ENCODE results near the gene SDCCAG8. TPM values are rescaled to one million over a fixed set of nuclear protein-coding genes. Genes with fewer than 3 reads are reported as not detected.

The SDCCAG8 gene
- total and polyA plus RNA-seq, 5 experiments from 2014 or later = 26.1 to 43.5 (median 32.1) TPM

GRCh38 chr1:243236604-243237252, 19.1 kb upstream of the SDCCAG8 start:
- Mint-ChIP-seq H3K27ac (peak overlapping the region in 2 of 10 donors; percentile 38 to 62), H3K9me3 (peaks cover 4 to 37% (median 13%) of the 10 kb centered on the region in 9 donors), H3K4me1 (peaks cover 3 to 10% (median 7%) of the 10 kb centered on the region in 4 donors), H3K27me3 (no peaks in the 10 kb centered on the region), H3K4me3 (no peak overlapping the region), H3K36me3 (peaks cover 34 to 65% (median 41%) of the 10 kb centered on the region in 3 donors)
- POLR2A ChIA-PET = no interaction called here
- ATAC-seq (no peak), DNase-seq (no peak)

GRCh38 chr1:243244432-243244841, 11.4 kb upstream of the SDCCAG8 start:
- POLR2A ChIA-PET = no interaction called here
- DNase-seq = no peak
- Mint-ChIP-seq H3K4me3 (no peak overlapping the region), H3K27me3 (no peaks in the 10 kb centered on the region), H3K4me1 (peaks cover 15 to 38% (median 25%) of the 10 kb centered on the region in 4 donors), H3K9me3 (peaks cover 0 to 6% (median 2%) of the 10 kb centered on the region in 9 donors), H3K27ac (peak overlapping the region in 1 of 10 donors; percentile 14), H3K36me3 (peaks cover 8 to 28% (median 25%) of the 10 kb centered on the region in 3 donors)
- ATAC-seq = no peak

GRCh38 chr1:243246916-243247315, 8.9 kb upstream of the SDCCAG8 start:
- H3K36me3 Mint-ChIP-seq = peaks cover 1 to 15% (median 10%) of the 10 kb centered on the region in 3 donors
- H3K27me3 Mint-ChIP-seq = no peaks in the 10 kb centered on the region
- POLR2A ChIA-PET = no interaction called here
- peak overlapping the region in 8 of 10 donors; percentile 11 to 81 (median 40) for H3K27ac Mint-ChIP-seq
- no peak overlapping the region for H3K4me3 Mint-ChIP-seq
- peaks cover 0 to under 1% (median 0%) of the 10 kb centered on the region in 9 donors for H3K9me3 Mint-ChIP-seq
- ATAC-seq = no peak
- peaks cover 17 to 48% (median 39%) of the 10 kb centered on the region in 4 donors for H3K4me1 Mint-ChIP-seq
- no peak for DNase-seq

GRCh38 chr1:243247901-243248300, 7.9 kb upstream of the SDCCAG8 start:
- no peak overlapping the region for H3K4me3 Mint-ChIP-seq
- H3K4me1 Mint-ChIP-seq = peaks cover 17 to 51% (median 42%) of the 10 kb centered on the region in 4 donors
- POLR2A ChIA-PET = interaction anchor here (0.6 kb wide), 1 partner anchor 58 kb away, joined by 5 read pairs; no protein-coding TSS in a partner anchor
- no peaks in the 10 kb centered on the region for H3K27me3 Mint-ChIP-seq
- H3K9me3 Mint-ChIP-seq = no peaks in the 10 kb centered on the region
- DNase-seq (no peak), ATAC-seq (no peak)
- peak overlapping the region in 5 of 10 donors; percentile 1 to 35 (median 29) for H3K27ac Mint-ChIP-seq
- peaks cover 0 to 10% (median 2%) of the 10 kb centered on the region in 3 donors for H3K36me3 Mint-ChIP-seq

- Mint-ChIP-seq H3K4me3 (no peak overlapping the region), H3K27me3 (no peaks in the 10 kb centered on the region), H3K9me3 (no peaks in the 10 kb centered on the region), H3K4me1 (peaks cover 22 to 61% (median 53%) of the 10 kb centered on the region in 4 donors), H3K27ac (no peak overlapping the region), H3K36me3 (peaks cover 0 to 4% (median 2%) of the 10 kb centered on the region in 3 donors)
- ATAC-seq = no peak
- no peak for DNase-seq
- POLR2A ChIA-PET = no interaction called here
Measured at GRCh38 chr1:243249214-243249613, 6.6 kb upstream of the SDCCAG8 start.

GRCh38 chr1:243250102-243250501, 5.7 kb upstream of the SDCCAG8 start:
- Mint-ChIP-seq H3K4me3 (no peak overlapping the region), H3K27me3 (no peaks in the 10 kb centered on the region), H3K9me3 (no peaks in the 10 kb centered on the region), H3K36me3 (peaks cover 0 to 4% (median 2%) of the 10 kb centered on the region in 3 donors), H3K27ac (peak overlapping the region in 4 of 10 donors; percentile 4 to 73 (median 40)), H3K4me1 (peaks cover 25 to 59% (median 53%) of the 10 kb centered on the region in 4 donors)
- POLR2A ChIA-PET = interaction anchor here (0.6 kb wide), 1 partner anchor 720 kb away, joined by 3 read pairs; no protein-coding TSS in a partner anchor
- DNase-seq (no peak), ATAC-seq (no peak)

GRCh38 chr1:243251539-243251938, 4.3 kb upstream of the SDCCAG8 start:
- no peak for DNase-seq
- H3K4me3 Mint-ChIP-seq = no peak overlapping the region
- H3K4me1 Mint-ChIP-seq = peaks cover 25 to 64% (median 55%) of the 10 kb centered on the region in 4 donors
- H3K36me3 Mint-ChIP-seq = peaks cover 0 to 2% (median 0%) of the 10 kb centered on the region in 3 donors
- ATAC-seq = no peak
- POLR2A ChIA-PET = no interaction called here
- H3K27ac Mint-ChIP-seq = peak overlapping the region in 4 of 10 donors; percentile 3 to 73 (median 56)
- H3K27me3 Mint-ChIP-seq = no peaks in the 10 kb centered on the region
- H3K9me3 Mint-ChIP-seq = no peaks in the 10 kb centered on the region

- Mint-ChIP-seq H3K9me3 (no peaks in the 10 kb centered on the region), H3K27ac (peak overlapping the region; percentile 80 to 99 (median 96)), H3K27me3 (no peaks in the 10 kb centered on the region), H3K36me3 (no peaks in the 10 kb centered on the region), H3K4me3 (peak overlapping the region; percentile 66 to 100 (median 98)), H3K4me1 (peaks cover 18 to 55% (median 45%) of the 10 kb centered on the region in 4 donors)
- ATAC-seq (no peak), DNase-seq (peak in 3 of 10 donors; percentile 4 to 11 (median 5))
- POLR2A ChIA-PET = interaction anchor here (0.8 to 1.2 kb wide), 2 partner anchors 20 to 60 kb away, joined by 3 read pairs; no protein-coding TSS in a partner anchor
Measured at GRCh38 chr1:243253211-243253925, 2.5 kb upstream of the SDCCAG8 start.

- peak in 2 of 10 donors; percentile 0 to 19 for DNase-seq
- peak overlapping the region; percentile 66 to 100 (median 98) for H3K4me3 Mint-ChIP-seq
- H3K27me3 Mint-ChIP-seq = no peaks in the 10 kb centered on the region
- H3K27ac Mint-ChIP-seq = peak overlapping the region; percentile 82 to 99 (median 98)
- no peak for ATAC-seq
- POLR2A ChIA-PET = interaction anchor here (0.5 to 0.8 kb wide), 2 partner anchors 60 to 297 kb away, joined by 3 to 5 read pairs; no protein-coding TSS in a partner anchor
- no peaks in the 10 kb centered on the region for H3K9me3 Mint-ChIP-seq
- no peaks in the 10 kb centered on the region for H3K36me3 Mint-ChIP-seq
- H3K4me1 Mint-ChIP-seq = peaks cover 14 to 53% (median 42%) of the 10 kb centered on the region in 4 donors
Measured at GRCh38 chr1:243253926-243254232, 2.0 kb upstream of the SDCCAG8 start.

GRCh38 chr1:243254233-243254926, 1.5 kb upstream of the SDCCAG8 start:
- H3K27me3 Mint-ChIP-seq = no peaks in the 10 kb centered on the region
- peak in 5 of 10 donors; percentile 32 to 74 (median 49) for DNase-seq
- H3K36me3 Mint-ChIP-seq = peaks cover 0 to under 1% (median 0%) of the 10 kb centered on the region in 3 donors
- peak; percentile 10 to 19 for ATAC-seq
- H3K27ac Mint-ChIP-seq = peak overlapping the region; percentile 95 to 100 (median 98)
- peak overlapping the region; percentile 96 to 100 (median 98) for H3K4me3 Mint-ChIP-seq
- H3K9me3 Mint-ChIP-seq = no peaks in the 10 kb centered on the region
- POLR2A ChIA-PET = interaction anchor here (0.5 to 1.8 kb wide), 9 partner anchors 21 to 1734 kb away, joined by 3 to 12 read pairs (median 5); partner anchors contain the start of genes ADSS2, CATSPERE and FH
- H3K4me1 Mint-ChIP-seq = peaks cover 13 to 53% (median 41%) of the 10 kb centered on the region in 4 donors

- peak within 1 kb of the TSS; percentile 98 to 100 (median 99) for H3K4me3 Mint-ChIP-seq
- H3K27ac Mint-ChIP-seq = peak within 1 kb of the TSS; percentile 98 to 100 (median 100)
- POLR2A ChIA-PET = interaction anchor here (0.5 to 1.8 kb wide), 13 partner anchors 12 to 1735 kb away, joined by 3 to 12 read pairs (median 3); partner anchors contain the start of genes ADSS2, CATSPERE, CHML and EXO1
- ATAC-seq (peak; percentile 64 to 65), DNase-seq (peak; percentile 77 to 95 (median 88))
- H3K27me3 Mint-ChIP-seq = no peaks in the 10 kb centered on the region
- H3K9me3 Mint-ChIP-seq = no peaks in the 10 kb centered on the region
- H3K4me1 Mint-ChIP-seq = peaks cover 13 to 56% (median 43%) of the 10 kb centered on the region in 4 donors
- peaks cover 0 to 3% (median 0%) of the 10 kb centered on the region in 3 donors for H3K36me3 Mint-ChIP-seq
Measured at GRCh38 chr1:243254927-243255790, 682 bp upstream of the SDCCAG8 start, which contains the start of gene CEP170. Gene CEP170, minus strand, starts transcription at chr1:243255281. Its CDS starts 30,001 bp downstream, at chr1:243225280.
